ENCODE data around the gene VMO1.
A peak's percentile ranks its signal among the peaks of the same experiment; 100 is the strongest.
"Not testable (repeated sequence)": the region's sequence is repeated elsewhere in the genome, so short reads cannot be mapped to it uniquely, and the experiment has no call there.

The VMO1 gene

GRCh38 chr17:4786106-4786511 lies at the start of gene VMO1:
TSS of gene VMO1 (minus strand) at chr17:4786364. CDS start at chr17:4786352, 12 bp downstream.
- DNase-seq, result no peak

- DNase-seq, result no peak
These were observed 48.5 kb upstream of the VMO1 start for GRCh38 chr17:4834681-4835020.

GRCh38 chr17:4833941-4834680 lies 47.9 kb upstream of the VMO1 start:
- DNase-seq, result no peak

GRCh38 chr17:4833178-4833940 lies 47.2 kb upstream of the VMO1 start, which contains the start of gene MINK1:
TSS of gene MINK1 (plus strand) at chr17:4833340. CDS start at chr17:4833584, 244 bp downstream.
- peak; percentile 37 for DNase-seq

GRCh38 chr17:4832829-4833177 lies 46.6 kb upstream of the VMO1 start:
- not testable (repeated sequence) for DNase-seq

- no peak for DNase-seq
These were observed 41.2 kb upstream of the VMO1 start for GRCh38 chr17:4827399-4827798.

- no peak for DNase-seq
These were observed 37.4 kb upstream of the VMO1 start for GRCh38 chr17:4823373-4824089.

GRCh38 chr17:4822835-4823234 lies 36.7 kb upstream of the VMO1 start:
- no peak for DNase-seq

GRCh38 chr17:4818276-4818675 lies 32.1 kb upstream of the VMO1 start:
- DNase-seq, result no peak

- no peak for DNase-seq
These were observed 30.7 kb upstream of the VMO1 start for GRCh38 chr17:4816826-4817225.

- no peak for DNase-seq
These were observed 29.0 kb upstream of the VMO1 start for GRCh38 chr17:4815043-4815675.

GRCh38 chr17:4812690-4813089 lies 26.5 kb upstream of the VMO1 start:
- no peak for DNase-seq

GRCh38 chr17:4811471-4811870 lies 25.3 kb upstream of the VMO1 start:
- no peak for DNase-seq

GRCh38 chr17:4810696-4811290 lies 24.6 kb upstream of the VMO1 start:
- no peak for DNase-seq

- DNase-seq, result no peak
These were observed 22.2 kb upstream of the VMO1 start for GRCh38 chr17:4808378-4808767.

- no peak for DNase-seq
These were observed 21.6 kb upstream of the VMO1 start for GRCh38 chr17:4807605-4808377.

- no peak for DNase-seq
These were observed 20.8 kb upstream of the VMO1 start, which contains the start of gene PLD2 for GRCh38 chr17:4806777-4807604. TSS of gene PLD2 (plus strand) at chr17:4807152. CDS start at chr17:4807773, 621 bp downstream.

- DNase-seq, result no peak
These were observed 20.3 kb upstream of the VMO1 start for GRCh38 chr17:4806456-4806776.

GRCh38 chr17:4802228-4802627 lies 16.1 kb upstream of the VMO1 start, which contains the start of gene C17orf114:
TSS of gene C17orf114 (minus strand) at chr17:4802328.
- no peak for DNase-seq

GRCh38 chr17:4800462-4801196 lies 14.5 kb upstream of the VMO1 start:
- no peak for DNase-seq

Measured in NCI-H2029 treated with DMSO at 0.1 percent for 48 hours (cell line).